ENCODE data around the gene ATG16L1.

- TF ChIP-seq CTCF (conservative IDR thresholded peaks at IDR 0.05; ENCODE audit: low read depth, low read length) (no peak), EZH2 (IDR thresholded peaks at IDR 0.05; ENCODE audit: borderline replicate concordance, low read depth, low read length, poor library complexity, severe bottlenecking) (no peak)
Measured at GRCh38 chr2:233320470-233320869, 69.0 kb downstream of the ATG16L1 start.
